Activated T-cell treated with anti-CD3 and anti-CD28 coated beads, Interleukin-2, amount 50 U/mL, for 72 hours (primary cell): ENCODE data around the gene DDX11. TPM values are rescaled to one million over a fixed set of nuclear protein-coding genes. Genes with fewer than 3 reads are reported as not detected.
"Not testable (repeated sequence)": the region's sequence is repeated elsewhere in the genome, so short reads cannot be mapped to it uniquely, and the experiment has no call there.

Experiments used
- ATAC-seq, 2 donors: fragments of 150-1000 bp; cut with Tn5 transposase; replicated peaks in 1 of 2; 2 replicates each; pipeline ENCODE4 v1.10.0; 2021; ENCODE audit warnings: moderate library complexity in 2 of 2, mild to moderate bottlenecking in 1 of 2
- DNase-seq, 2 donors: peaks; one replicate each; pipeline ENCODE4 v3.0.0; 2021 to 2022; ENCODE audit warnings: mixed read lengths in 1 of 2
- H3K27ac Mint-ChIP-seq: one replicate; pipeline ENCODE4 v1.8.0; 2022; ENCODE audit warnings: mild to moderate bottlenecking, moderate library complexity, mixed read lengths
- H3K27me3 Mint-ChIP-seq: one replicate; pipeline ENCODE4 v1.8.0; 2022; ENCODE audit warnings: low read depth, mixed read lengths
- H3K36me3 Mint-ChIP-seq, 2 donors: one replicate each; pipeline ENCODE4 v1.8.0; 2022; ENCODE audit warnings: mixed read lengths in 2 of 2, mild to moderate bottlenecking in 1 of 2; ENCODE audit not compliant: insufficient read depth in 2 of 2
- H3K4me1 Mint-ChIP-seq: one replicate; pipeline ENCODE4 v1.8.0; 2022; ENCODE audit warnings: low read depth, mixed read lengths
- H3K4me3 Mint-ChIP-seq, 2 donors: one replicate each; pipeline ENCODE4 v1.8.0; 2022; ENCODE audit warnings: mild to moderate bottlenecking in 2 of 2, mixed read lengths in 2 of 2, moderate library complexity in 2 of 2
- H3K9me3 Mint-ChIP-seq, 2 donors: one replicate each; pipeline ENCODE4 v1.8.0; 2022; ENCODE audit warnings: mixed read lengths in 2 of 2
- total RNA-seq, 2 donors: library from RNA; stranded (reverse); gene quantifications; one replicate each; pipeline ENCODE4 v1.2.3, GENCODE V29; 2022

DDX11 gene
- total RNA-seq, 2 donors from 2014 or later: 131 to 144 TPM

GRCh38 chr12:31096251-31097065, 22.8 kb downstream of the DDX11 start:
- DNase-seq, H3K27me3 Mint-ChIP-seq, H3K4me3 Mint-ChIP-seq, ATAC-seq, H3K9me3 Mint-ChIP-seq, H3K4me1 Mint-ChIP-seq, H3K27ac Mint-ChIP-seq: not testable (repeated sequence)
- H3K36me3 Mint-ChIP-seq: peaks cover 0 to 15% of the 10 kb centered on the region in 2 donors

GRCh38 chr12:31097819-31098218, 24.2 kb downstream of the DDX11 start:
- not testable (repeated sequence) for H3K27me3 Mint-ChIP-seq, H3K4me1 Mint-ChIP-seq, H3K9me3 Mint-ChIP-seq, H3K4me3 Mint-ChIP-seq, H3K27ac Mint-ChIP-seq, DNase-seq, ATAC-seq
- H3K36me3 Mint-ChIP-seq: peaks cover 0 to 15% of the 10 kb centered on the region in 2 donors

GRCh38 chr12:31098363-31098762, 24.7 kb downstream of the DDX11 start:
- not testable (repeated sequence) for DNase-seq, H3K4me3 Mint-ChIP-seq, H3K27ac Mint-ChIP-seq, H3K4me1 Mint-ChIP-seq, H3K9me3 Mint-ChIP-seq, ATAC-seq, H3K27me3 Mint-ChIP-seq
- peaks cover 0 to 15% of the 10 kb centered on the region in 2 donors for H3K36me3 Mint-ChIP-seq

- peaks cover 0 to 13% of the 10 kb centered on the region in 2 donors for H3K36me3 Mint-ChIP-seq
- H3K4me1 Mint-ChIP-seq, H3K27ac Mint-ChIP-seq: not testable (repeated sequence)
Observed at GRCh38 chr12:31098771-31099170, 25.1 kb downstream of the DDX11 start.

GRCh38 chr12:31099434-31099833, 25.8 kb downstream of the DDX11 start:
- ATAC-seq, H3K27ac Mint-ChIP-seq, H3K27me3 Mint-ChIP-seq, H3K4me1 Mint-ChIP-seq, DNase-seq, H3K9me3 Mint-ChIP-seq, H3K4me3 Mint-ChIP-seq: not testable (repeated sequence)
- peaks cover 0 to 16% of the 10 kb centered on the region in 2 donors for H3K36me3 Mint-ChIP-seq

More at GRCh38 chr12:31098771-31099170, 25.1 kb downstream of the DDX11 start:
- not testable (repeated sequence) for DNase-seq, H3K9me3 Mint-ChIP-seq, H3K4me3 Mint-ChIP-seq, ATAC-seq, H3K27me3 Mint-ChIP-seq

GRCh38 chr12:31100503-31101208, 27.0 kb downstream of the DDX11 start:
- DNase-seq, H3K9me3 Mint-ChIP-seq, H3K27me3 Mint-ChIP-seq, H3K27ac Mint-ChIP-seq, H3K4me1 Mint-ChIP-seq, H3K4me3 Mint-ChIP-seq: not testable (repeated sequence)
- ATAC-seq: peak in 1 of 2 donors; percentile 17
- H3K36me3 Mint-ChIP-seq: peaks cover 0 to 10% of the 10 kb centered on the region in 2 donors

- H3K27me3 Mint-ChIP-seq, H3K27ac Mint-ChIP-seq, H3K36me3 Mint-ChIP-seq, H3K9me3 Mint-ChIP-seq, H3K4me1 Mint-ChIP-seq, DNase-seq, ATAC-seq, H3K4me3 Mint-ChIP-seq: not testable (repeated sequence)
Observed at GRCh38 chr12:31102125-31102524, 28.5 kb downstream of the DDX11 start.

GRCh38 chr12:31102596-31102995, 28.9 kb downstream of the DDX11 start:
- not testable (repeated sequence) for ATAC-seq, H3K4me1 Mint-ChIP-seq, DNase-seq, H3K4me3 Mint-ChIP-seq, H3K27me3 Mint-ChIP-seq, H3K27ac Mint-ChIP-seq, H3K9me3 Mint-ChIP-seq, H3K36me3 Mint-ChIP-seq

- DNase-seq, H3K27me3 Mint-ChIP-seq, H3K4me1 Mint-ChIP-seq, H3K4me3 Mint-ChIP-seq, H3K9me3 Mint-ChIP-seq, H3K27ac Mint-ChIP-seq, ATAC-seq, H3K36me3 Mint-ChIP-seq: not testable (repeated sequence)
Observed at GRCh38 chr12:31103561-31103975, 29.9 kb downstream of the DDX11 start.

GRCh38 chr12:31104220-31104619, 30.6 kb downstream of the DDX11 start:
- not testable (repeated sequence) for H3K4me1 Mint-ChIP-seq, H3K9me3 Mint-ChIP-seq, H3K36me3 Mint-ChIP-seq, H3K27me3 Mint-ChIP-seq, DNase-seq, H3K4me3 Mint-ChIP-seq, ATAC-seq, H3K27ac Mint-ChIP-seq

- not testable (repeated sequence) for H3K27me3 Mint-ChIP-seq, DNase-seq, H3K36me3 Mint-ChIP-seq, H3K27ac Mint-ChIP-seq, H3K4me1 Mint-ChIP-seq, H3K4me3 Mint-ChIP-seq, ATAC-seq, H3K9me3 Mint-ChIP-seq
Observed at GRCh38 chr12:31104773-31105172, 31.1 kb downstream of the DDX11 start.

GRCh38 chr12:31105668-31106067, 32.0 kb downstream of the DDX11 start:
- no peaks in the 10 kb centered on the region for H3K9me3 Mint-ChIP-seq
- H3K27me3 Mint-ChIP-seq: no peaks in the 10 kb centered on the region
- H3K27ac Mint-ChIP-seq: no peak overlapping the region
- no peak overlapping the region for H3K4me3 Mint-ChIP-seq
- H3K4me1 Mint-ChIP-seq: no peaks in the 10 kb centered on the region
- DNase-seq (no peak), ATAC-seq (no peak)
- peaks cover 0 to 5% of the 10 kb centered on the region in 2 donors for H3K36me3 Mint-ChIP-seq

- no peaks in the 10 kb centered on the region for H3K4me1 Mint-ChIP-seq
- no peaks in the 10 kb centered on the region for H3K27me3 Mint-ChIP-seq
- H3K36me3 Mint-ChIP-seq: peaks cover 0 to 3% of the 10 kb centered on the region in 2 donors
- H3K27ac Mint-ChIP-seq: no peak overlapping the region
- DNase-seq: no peak
- H3K4me3 Mint-ChIP-seq: no peak overlapping the region
- no peaks in the 10 kb centered on the region for H3K9me3 Mint-ChIP-seq
- no peak for ATAC-seq
Observed at GRCh38 chr12:31106101-31106803, 32.6 kb downstream of the DDX11 start.
